Caco-2 (cell line): Measurements from ENCODE around the gene MEF2C. TPM values are rescaled to one million over a fixed set of nuclear protein-coding genes. Genes with fewer than 3 reads are reported as not detected.

Experiments used
- BruUV-seq: library from RNA; stranded (reverse); fragments of 400-500 nt; replicated peaks from 2 replicates; lab custom pipeline; 2021; lab: Mats Ljungman, UMichigan
- CTCF ChIA-PET: fragments of 300-600 bp; sonication (Branson Sonifier 250); formaldehyde crosslinking; loops from one replicate; lab custom pipeline; 2022; ENCODE audit warnings: antibody characterized with exemption; lab: Charles Lee
- POLR2A ChIA-PET: fragments of 300-600 bp; sonication (Branson Sonifier 250); formaldehyde crosslinking; loops from one replicate; lab custom pipeline; 2022; ENCODE audit warnings: antibody characterized with exemption; lab: Charles Lee
- DNase-seq, 2 experiments: peaks; one replicate each; pipeline versions ENCODE4 v3.0.0 to v3.0.0-alpha.2; 2020 to 2022
- H3K27me3 ChIP-seq: replicated peaks from 2 replicates; pipeline ENCODE4 v1.6.0; 2011; ENCODE audit warnings: low read length; ENCODE audit not compliant: control insufficient read depth, insufficient read depth
- H3K36me3 ChIP-seq: 2 replicates; pipeline ENCODE4 v1.5.1; 2011; ENCODE audit warnings: low read length; ENCODE audit not compliant: control insufficient read depth, insufficient read depth
- H3K4me1 ChIP-seq: fragments of 250-450 bp; sonication (Bioruptor Pico); 2 replicates; pipeline ENCODE4 v1.5.1; 2020; ENCODE audit warnings: mild to moderate bottlenecking
- H3K4me3 ChIP-seq: 2 replicates; pipeline ENCODE4 v1.5.1; 2011; ENCODE audit warnings: low read depth, mild to moderate bottlenecking, control low read depth, low read length
- H3K9me3 ChIP-seq: fragments of 250-450 bp; sonication (Bioruptor Pico); 2 replicates; pipeline ENCODE4 v1.5.1; 2020; ENCODE audit warnings: mild to moderate bottlenecking, moderate library complexity
- H3K27ac Mint-ChIP-seq: one replicate; pipeline ENCODE4 v1.8.0; 2022; ENCODE audit warnings: mixed read lengths; ENCODE audit not compliant: unreplicated experiment
- H3K27me3 Mint-ChIP-seq: one replicate; pipeline ENCODE4 v1.8.0; 2022; ENCODE audit warnings: mixed read lengths; ENCODE audit not compliant: insufficient read depth, unreplicated experiment
- H3K36me3 Mint-ChIP-seq: one replicate; pipeline ENCODE4 v1.8.0; 2022; ENCODE audit warnings: mild to moderate bottlenecking, mixed read lengths; ENCODE audit not compliant: insufficient read depth, unreplicated experiment
- H3K4me1 Mint-ChIP-seq: one replicate; pipeline ENCODE4 v1.8.0; 2022; ENCODE audit warnings: low read depth, mixed read lengths; ENCODE audit not compliant: unreplicated experiment
- H3K4me3 Mint-ChIP-seq: one replicate; pipeline ENCODE4 v1.8.0; 2022; ENCODE audit warnings: mild to moderate bottlenecking, moderate library complexity, mixed read lengths; ENCODE audit not compliant: unreplicated experiment
- H3K9me3 Mint-ChIP-seq: one replicate; pipeline ENCODE4 v1.8.0; 2022; ENCODE audit warnings: mixed read lengths; ENCODE audit not compliant: unreplicated experiment
- CTCF ChIP-seq, 2 experiments: fragments of 200-600 bp in 1 of 2; IDR thresholded peaks; 1 replicate in 1 of 2; 2 replicates in 1 of 2; pipeline versions ENCODE4 v1.5.1 to v1.8.0; 2011 to 2022; ENCODE audit warnings: antibody characterized with exemption in 1 of 2, control low read depth in 1 of 2, inconsistent platforms in 1 of 2, low read depth in 1 of 2, low read length in 1 of 2, mild to moderate bottlenecking in 1 of 2, moderate library complexity in 1 of 2; ENCODE audit not compliant: insufficient read depth in 1 of 2, severe bottlenecking in 1 of 2, unreplicated experiment in 1 of 2
- intact Hi-C: fragments of 100-400 bp; cut with micrococcal nuclease; formaldehyde crosslinking; loops from one replicate; pipeline ENCODE4 v1.10.0; 2022; ENCODE audit not compliant: unreplicated experiment
- total RNA-seq: library from RNA; stranded (reverse); gene quantifications from 2 replicates; pipeline ENCODE4 v1.2.3, GENCODE V29; 2022

MEF2C gene
- total RNA-seq, 1 experiment from 2014 or later: 1.5 TPM

DNA sequence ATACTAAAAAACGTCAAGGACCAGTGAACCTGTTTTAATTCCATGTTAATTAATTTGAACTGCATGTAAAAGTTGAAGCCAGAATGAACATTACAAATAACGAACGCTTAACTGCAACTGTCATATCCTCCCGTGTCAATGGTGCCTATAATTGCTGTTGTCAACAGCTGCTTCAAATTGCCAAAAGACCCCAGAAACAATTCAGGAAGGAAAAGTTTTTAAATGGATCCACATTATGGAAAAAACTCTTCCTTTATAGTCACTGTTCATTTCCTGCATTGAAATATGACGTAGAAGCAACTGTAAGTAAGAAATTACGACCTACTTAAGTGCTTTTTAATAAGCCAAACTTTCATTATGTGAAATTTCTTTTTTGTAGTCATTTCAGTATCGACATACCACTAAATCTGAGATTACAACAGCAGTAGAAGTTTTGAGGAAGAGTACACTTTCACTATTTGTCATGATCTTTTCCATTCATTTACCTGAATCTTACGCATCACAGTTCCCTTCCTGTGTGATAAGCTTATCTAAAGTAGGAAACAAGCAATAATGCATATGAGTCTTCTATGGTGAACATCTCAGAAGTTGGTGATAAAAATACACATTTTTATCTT, 37.8 kb downstream of the MEF2C start:
- H3K4me3 ChIP-seq: no peak overlapping the region
- TF ChIP-seq CTCF (IDR thresholded peaks at IDR 0.05; ENCODE audit: insufficient read depth in 1 of 2, low read depth in 1 of 2, low read length in 1 of 2, severe bottlenecking in 1 of 2, unreplicated experiment in 1 of 2): no peak
- H3K27ac Mint-ChIP-seq: no peak overlapping the region
- no peaks in the 10 kb centered on the region for H3K4me1 ChIP-seq
- ChIA-PET CTCF (no interaction called here), POLR2A (no interaction called here)
- H3K9me3 ChIP-seq: no peaks in the 10 kb centered on the region
- H3K27me3 Mint-ChIP-seq: no peaks in the 10 kb centered on the region
- H3K36me3 Mint-ChIP-seq: no peaks in the 10 kb centered on the region
- intact Hi-C loops: no loop called here
- no peaks in the 10 kb centered on the region for H3K27me3 ChIP-seq
- no peak overlapping the region for H3K4me3 Mint-ChIP-seq
- H3K9me3 Mint-ChIP-seq: no peaks in the 10 kb centered on the region
- BruUV-seq: no TSS peak
- no peaks in the 10 kb centered on the region for H3K4me1 Mint-ChIP-seq
- DNase-seq: no peak
- H3K36me3 ChIP-seq: no peaks in the 10 kb centered on the region

DNA sequence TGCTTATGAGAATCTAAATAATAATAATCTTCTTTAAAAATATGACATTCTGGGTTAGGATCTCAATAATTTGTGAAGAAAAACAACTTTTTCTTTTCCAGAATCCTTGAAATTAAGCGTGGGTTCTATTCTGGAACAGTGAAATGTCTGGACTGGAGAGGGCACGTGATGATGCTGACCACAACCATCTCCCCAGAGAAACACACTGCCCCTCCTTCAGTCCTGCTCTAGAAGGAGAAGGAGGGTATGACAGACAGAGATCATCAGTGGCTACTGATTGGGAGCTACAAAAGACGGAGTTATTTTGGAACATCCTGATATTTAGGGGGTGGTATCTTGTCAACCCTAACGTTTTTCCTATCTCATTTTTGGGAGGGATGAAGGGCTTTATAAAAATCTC, 40.2 kb downstream of the MEF2C start:
- Mint-ChIP-seq H3K4me1 (no peaks in the 10 kb centered on the region), H3K36me3 (no peaks in the 10 kb centered on the region), H3K4me3 (no peak overlapping the region), H3K27me3 (no peaks in the 10 kb centered on the region), H3K9me3 (no peaks in the 10 kb centered on the region), H3K27ac (no peak overlapping the region)
- no peak for TF ChIP-seq CTCF (IDR thresholded peaks at IDR 0.05; ENCODE audit: insufficient read depth in 1 of 2, low read depth in 1 of 2, low read length in 1 of 2, severe bottlenecking in 1 of 2, unreplicated experiment in 1 of 2)
- intact Hi-C loops: no loop called here
- no peak for DNase-seq
- BruUV-seq: no TSS peak
- Histone ChIP-seq H3K4me1 (no peaks in the 10 kb centered on the region), H3K27me3 (no peaks in the 10 kb centered on the region), H3K36me3 (no peaks in the 10 kb centered on the region), H3K4me3 (no peak overlapping the region), H3K9me3 (no peaks in the 10 kb centered on the region)
- POLR2A ChIA-PET: no interaction called here
- CTCF ChIA-PET: no interaction called here

DNA sequence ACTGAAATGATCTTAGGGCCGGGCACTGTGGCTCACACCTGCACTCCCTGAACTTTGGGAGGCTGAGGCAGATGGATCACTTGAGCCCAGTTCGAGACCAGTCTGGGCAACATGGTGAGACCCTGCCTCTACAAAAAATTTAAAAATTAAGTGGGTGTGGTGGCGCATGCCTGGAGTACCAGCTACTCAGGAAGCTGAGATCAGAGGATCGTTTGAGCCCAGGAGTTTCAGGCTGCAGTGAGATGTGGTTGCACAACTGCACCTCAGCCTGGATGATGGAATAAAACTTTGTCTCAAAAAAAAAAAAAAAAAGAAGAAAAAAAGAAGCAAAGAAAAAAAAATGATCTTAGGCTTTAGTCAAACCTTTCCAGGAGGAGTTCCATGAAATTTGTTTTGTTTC, 41.8 kb downstream of the MEF2C start:
- H3K4me1 ChIP-seq: no peaks in the 10 kb centered on the region
- Mint-ChIP-seq H3K9me3 (no peaks in the 10 kb centered on the region), H3K4me1 (no peaks in the 10 kb centered on the region), H3K27ac (no peak overlapping the region), H3K27me3 (no peaks in the 10 kb centered on the region), H3K4me3 (no peak overlapping the region), H3K36me3 (no peaks in the 10 kb centered on the region)
- intact Hi-C loops: no loop called here
- no peak overlapping the region for H3K4me3 ChIP-seq
- no peaks in the 10 kb centered on the region for H3K27me3 ChIP-seq
- ChIA-PET CTCF (no interaction called here), POLR2A (no interaction called here)
- no peaks in the 10 kb centered on the region for H3K9me3 ChIP-seq
- no TSS peak for BruUV-seq
- H3K36me3 ChIP-seq: no peaks in the 10 kb centered on the region
- DNase-seq: no peak
- no peak for TF ChIP-seq CTCF (IDR thresholded peaks at IDR 0.05; ENCODE audit: insufficient read depth in 1 of 2, low read depth in 1 of 2, low read length in 1 of 2, severe bottlenecking in 1 of 2, unreplicated experiment in 1 of 2)
